ENCODE results near the gene FUT9. TPM values are rescaled to one million over a fixed set of nuclear protein-coding genes. Genes with fewer than 3 reads are reported as not detected.
A peak's percentile ranks its signal among the peaks of the same experiment; 100 is the strongest.

FUT9 gene
- total RNA-seq, 1 donor from 2014 or later = not detected

DNA sequence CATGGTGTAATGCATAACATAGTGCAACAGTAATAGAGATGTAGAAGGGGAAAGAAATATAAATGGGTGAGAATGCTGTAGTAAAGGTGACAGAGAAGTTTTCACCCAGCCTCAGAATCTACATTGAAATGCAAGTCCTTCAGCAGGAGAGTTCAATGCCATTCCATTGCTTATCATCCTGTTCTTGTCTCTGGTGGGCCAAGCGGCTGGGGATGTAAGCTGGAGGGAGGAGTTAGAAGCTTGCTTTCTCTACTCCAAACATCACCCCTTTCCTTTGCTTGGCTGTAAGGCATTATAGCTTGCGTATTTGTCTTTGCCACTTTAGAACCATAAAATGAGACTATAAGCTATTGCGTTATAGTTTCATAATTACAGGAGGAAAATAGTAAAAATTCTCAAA, 2.2 kb upstream of the FUT9 start:
- no peak for DNase-seq (ENCODE audit: low read depth)
- FAIRE-seq = no peak
- TF ChIP-seq, protein P1, sequence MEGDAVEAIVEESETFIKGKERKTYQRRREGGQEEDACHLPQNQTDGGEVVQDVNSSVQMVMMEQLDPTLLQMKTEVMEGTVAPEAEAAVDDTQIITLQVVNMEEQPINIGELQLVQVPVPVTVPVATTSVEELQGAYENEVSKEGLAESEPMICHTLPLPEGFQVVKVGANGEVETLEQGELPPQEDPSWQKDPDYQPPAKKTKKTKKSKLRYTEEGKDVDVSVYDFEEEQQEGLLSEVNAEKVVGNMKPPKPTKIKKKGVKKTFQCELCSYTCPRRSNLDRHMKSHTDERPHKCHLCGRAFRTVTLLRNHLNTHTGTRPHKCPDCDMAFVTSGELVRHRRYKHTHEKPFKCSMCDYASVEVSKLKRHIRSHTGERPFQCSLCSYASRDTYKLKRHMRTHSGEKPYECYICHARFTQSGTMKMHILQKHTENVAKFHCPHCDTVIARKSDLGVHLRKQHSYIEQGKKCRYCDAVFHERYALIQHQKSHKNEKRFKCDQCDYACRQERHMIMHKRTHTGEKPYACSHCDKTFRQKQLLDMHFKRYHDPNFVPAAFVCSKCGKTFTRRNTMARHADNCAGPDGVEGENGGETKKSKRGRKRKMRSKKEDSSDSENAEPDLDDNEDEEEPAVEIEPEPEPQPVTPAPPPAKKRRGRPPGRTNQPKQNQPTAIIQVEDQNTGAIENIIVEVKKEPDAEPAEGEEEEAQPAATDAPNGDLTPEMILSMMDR (IDR thresholded peaks at IDR 0.05; ENCODE audit: insufficient read depth, low read length, severe bottlenecking) = no peak
- peaks cover 3% of the 10 kb centered on the region for H3K27me3 ChIP-seq (ENCODE audit: control insufficient read depth, insufficient read depth, low read length)
- no peaks in the 10 kb centered on the region for H3K36me3 ChIP-seq (ENCODE audit: control insufficient read depth, insufficient read depth, low read length)
- H3K4me3 ChIP-seq (ENCODE audit: low read depth, low read length) = no peak overlapping the region

DNA sequence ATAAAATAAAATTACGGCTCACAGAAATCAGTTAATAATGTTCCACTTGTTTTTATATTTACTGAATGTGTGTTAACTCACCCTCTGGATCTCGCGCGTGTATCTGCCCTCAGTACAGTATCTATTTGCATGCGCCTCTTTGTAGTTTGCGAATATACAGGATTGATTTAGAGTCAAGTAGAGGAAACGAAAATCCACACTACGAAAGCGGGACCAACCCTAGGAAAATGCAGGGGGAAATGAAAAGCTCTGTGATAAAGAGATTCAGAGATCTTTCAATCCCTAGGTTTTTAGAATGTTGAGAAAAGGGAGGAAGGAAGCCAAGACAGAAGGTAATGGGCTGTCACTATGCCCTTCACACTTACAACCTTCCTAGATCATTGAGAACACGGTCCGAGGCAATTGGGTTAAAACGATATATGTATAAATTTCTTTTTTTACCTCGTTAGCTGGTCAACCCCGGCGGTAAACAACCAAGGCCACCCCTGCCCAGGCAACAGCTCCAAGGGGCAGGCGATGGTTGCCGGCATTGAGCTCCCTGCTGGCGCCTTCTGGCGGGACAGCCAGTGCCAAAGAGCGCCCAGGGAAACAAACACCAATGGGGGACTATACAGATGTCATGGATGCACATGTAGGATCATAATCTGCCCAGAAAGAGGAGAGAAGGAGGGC, 792 bp upstream of the FUT9 start:
- H3K4me3 ChIP-seq (ENCODE audit: low read depth, low read length) = no peak overlapping the region
- peaks cover 3% of the 10 kb centered on the region for H3K27me3 ChIP-seq (ENCODE audit: control insufficient read depth, insufficient read depth, low read length)
- TF ChIP-seq, protein P1 (IDR thresholded peaks at IDR 0.05; ENCODE audit: insufficient read depth, low read length, severe bottlenecking) = no peak
- no peaks in the 10 kb centered on the region for H3K36me3 ChIP-seq (ENCODE audit: control insufficient read depth, insufficient read depth, low read length)
- DNase-seq (ENCODE audit: low read depth) (no peak), FAIRE-seq (no peak)

DNA sequence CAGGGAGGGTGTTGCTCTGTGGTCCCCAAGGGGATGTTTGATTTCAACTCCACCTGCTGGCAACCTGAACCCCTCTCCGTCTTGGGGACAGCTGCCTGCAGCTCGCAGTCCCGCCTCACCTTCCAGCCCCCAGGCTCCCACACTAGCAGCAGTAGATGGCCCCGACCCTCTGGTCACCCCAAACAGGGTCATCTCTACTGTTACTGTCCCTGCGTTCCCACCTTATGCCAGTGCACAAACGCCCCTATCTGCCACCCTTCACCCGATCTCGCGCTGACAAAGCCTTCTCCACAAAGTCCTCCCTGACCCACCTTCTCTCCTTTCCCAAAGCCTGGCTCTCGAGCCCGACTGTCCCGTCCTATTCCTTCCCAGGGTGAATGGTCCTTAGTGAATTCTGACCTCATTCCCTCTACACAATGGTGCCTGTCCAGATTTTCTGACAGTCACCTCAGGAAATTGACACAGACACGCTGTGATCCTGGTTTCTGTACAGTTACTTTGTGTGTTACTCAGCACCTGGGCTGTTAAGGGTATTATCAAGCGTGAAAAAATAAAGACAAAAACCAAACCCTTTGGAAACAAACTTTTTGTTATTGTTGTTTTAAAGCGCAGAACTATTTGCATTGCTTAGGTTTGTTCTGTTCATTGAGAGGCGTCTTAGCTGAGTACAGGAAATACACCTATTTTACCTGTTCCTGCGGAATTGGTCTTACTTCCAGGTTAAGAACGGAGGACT, 728 bp downstream of the FUT9 start:
- no peaks in the 10 kb centered on the region for H3K36me3 ChIP-seq (ENCODE audit: control insufficient read depth, insufficient read depth, low read length)
- DNase-seq (ENCODE audit: low read depth) (no peak), FAIRE-seq (peak; percentile 23)
- no peak overlapping the region for H3K4me3 ChIP-seq (ENCODE audit: low read depth, low read length)
- peaks cover 3% of the 10 kb centered on the region for H3K27me3 ChIP-seq (ENCODE audit: control insufficient read depth, insufficient read depth, low read length)
- TF ChIP-seq, protein P1 (IDR thresholded peaks at IDR 0.05; ENCODE audit: insufficient read depth, low read length, severe bottlenecking) = no peak

DNA sequence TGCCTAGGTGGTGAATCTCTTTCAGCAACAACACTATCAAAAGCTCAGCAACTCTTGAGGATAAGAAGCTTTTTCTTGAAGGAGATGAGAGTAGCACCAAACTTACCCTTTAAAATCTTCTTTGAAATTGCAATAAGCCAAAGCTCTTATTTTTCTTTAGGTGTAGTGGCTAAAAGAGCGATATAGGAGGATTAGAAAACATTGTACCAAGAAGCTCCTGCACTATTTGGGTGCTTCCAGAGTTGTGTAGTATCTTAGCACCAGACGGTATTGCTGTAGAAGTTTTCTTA, 1.2 kb downstream of the FUT9 start:
- H3K36me3 ChIP-seq (ENCODE audit: control insufficient read depth, insufficient read depth, low read length) = no peaks in the 10 kb centered on the region
- H3K4me3 ChIP-seq (ENCODE audit: low read depth, low read length) = no peak overlapping the region
- DNase-seq (ENCODE audit: low read depth) = no peak
- FAIRE-seq = no peak
- peaks cover 3% of the 10 kb centered on the region for H3K27me3 ChIP-seq (ENCODE audit: control insufficient read depth, insufficient read depth, low read length)
- TF ChIP-seq, protein P1 (IDR thresholded peaks at IDR 0.05; ENCODE audit: insufficient read depth, low read length, severe bottlenecking) = no peak

DNA sequence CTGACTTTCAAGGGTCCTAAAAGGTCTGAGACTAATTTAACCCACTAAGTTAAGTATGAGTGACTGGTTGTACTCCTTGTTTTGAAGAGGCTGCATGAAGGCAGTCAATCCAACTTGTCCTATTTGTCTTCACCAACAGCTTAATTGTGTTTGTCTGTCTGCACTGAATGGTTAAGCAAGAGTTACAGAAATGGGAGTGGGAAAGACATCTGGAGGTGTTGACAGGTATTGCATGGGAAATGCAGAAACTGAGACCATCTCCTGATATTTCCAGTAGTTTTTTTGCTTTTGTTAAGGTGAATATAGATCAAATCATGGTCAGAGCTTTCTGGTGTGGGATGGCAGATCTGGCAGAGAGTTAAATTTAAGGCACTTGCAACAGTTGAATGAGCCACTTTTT, 6.5 kb downstream of the FUT9 start:
- no peak for FAIRE-seq
- no peak overlapping the region for H3K4me3 ChIP-seq (ENCODE audit: low read depth, low read length)
- H3K27me3 ChIP-seq (ENCODE audit: control insufficient read depth, insufficient read depth, low read length) = no peaks in the 10 kb centered on the region
- no peaks in the 10 kb centered on the region for H3K36me3 ChIP-seq (ENCODE audit: control insufficient read depth, insufficient read depth, low read length)
- no peak for DNase-seq (ENCODE audit: low read depth)
- TF ChIP-seq, protein P1 (IDR thresholded peaks at IDR 0.05; ENCODE audit: insufficient read depth, low read length, severe bottlenecking) = no peak
